SU-DHL-6 (cell line): ENCODE data around the gene ARHGAP22.

Source experiments
- EZH2phosphoT487 ChIP-seq: fragments of 200-600 bp; sonication (generic), shearing (Covaris generic); conservative IDR thresholded peaks from 2 replicates; pipeline ENCODE4 v1.6.1; 2018; ENCODE audit warnings: mild to moderate bottlenecking, antibody characterized with exemption, low read length, moderate library complexity, mixed read lengths
- TF ChIP-seq, protein P1 (sequence below): fragments of 200-600 bp; sonication (generic); IDR thresholded peaks from one replicate; pipeline ENCODE4 v1.5.1; 2017; ENCODE audit warnings: antibody characterized with exemption, mild to moderate bottlenecking, low read length, moderate library complexity; ENCODE audit not compliant: insufficient read depth, poor library complexity, severe bottlenecking

GRCh38 chr10:48504141-48504885, 100.6 kb downstream of the ARHGAP22 start:
- TF ChIP-seq, protein P1, sequence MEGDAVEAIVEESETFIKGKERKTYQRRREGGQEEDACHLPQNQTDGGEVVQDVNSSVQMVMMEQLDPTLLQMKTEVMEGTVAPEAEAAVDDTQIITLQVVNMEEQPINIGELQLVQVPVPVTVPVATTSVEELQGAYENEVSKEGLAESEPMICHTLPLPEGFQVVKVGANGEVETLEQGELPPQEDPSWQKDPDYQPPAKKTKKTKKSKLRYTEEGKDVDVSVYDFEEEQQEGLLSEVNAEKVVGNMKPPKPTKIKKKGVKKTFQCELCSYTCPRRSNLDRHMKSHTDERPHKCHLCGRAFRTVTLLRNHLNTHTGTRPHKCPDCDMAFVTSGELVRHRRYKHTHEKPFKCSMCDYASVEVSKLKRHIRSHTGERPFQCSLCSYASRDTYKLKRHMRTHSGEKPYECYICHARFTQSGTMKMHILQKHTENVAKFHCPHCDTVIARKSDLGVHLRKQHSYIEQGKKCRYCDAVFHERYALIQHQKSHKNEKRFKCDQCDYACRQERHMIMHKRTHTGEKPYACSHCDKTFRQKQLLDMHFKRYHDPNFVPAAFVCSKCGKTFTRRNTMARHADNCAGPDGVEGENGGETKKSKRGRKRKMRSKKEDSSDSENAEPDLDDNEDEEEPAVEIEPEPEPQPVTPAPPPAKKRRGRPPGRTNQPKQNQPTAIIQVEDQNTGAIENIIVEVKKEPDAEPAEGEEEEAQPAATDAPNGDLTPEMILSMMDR, result no peak
- TF ChIP-seq EZH2phosphoT487, result no peak
